H9 (cell line): ENCODE results near the gene STK32B. TPM values are rescaled to one million over a fixed set of nuclear protein-coding genes. Genes with fewer than 3 reads are reported as not detected.

Experiments
- DNase-seq: peaks from one replicate; pipeline ENCODE4 v3.0.0-alpha.2; 2017
- H2AFZ ChIP-seq: one replicate; pipeline ENCODE4 v1.6.1; 2013; ENCODE audit warnings: mild to moderate bottlenecking, low read length, control low read depth, moderate library complexity
- H2AK5ac ChIP-seq: 2 replicates; pipeline ENCODE4 v1.6.1; 2013; ENCODE audit warnings: low read length, control low read depth, mixed read lengths; ENCODE audit not compliant: insufficient read length
- H2BK120ac ChIP-seq: one replicate; pipeline ENCODE4 v1.6.1; 2013; ENCODE audit warnings: low read depth, mild to moderate bottlenecking, low read length, control low read depth, inconsistent platforms; ENCODE audit not compliant: poor library complexity, severe bottlenecking
- H2BK12ac ChIP-seq: 2 replicates; pipeline ENCODE4 v1.6.1; 2013; ENCODE audit warnings: low read length, control low read depth, mixed read lengths, low read depth; ENCODE audit not compliant: insufficient read length
- H2BK15ac ChIP-seq: 2 replicates; pipeline ENCODE4 v1.6.1; 2013; ENCODE audit warnings: low read depth, low read length, control low read depth
- H2BK20ac ChIP-seq: one replicate; pipeline ENCODE4 v1.6.1; 2013; ENCODE audit warnings: low read depth, mild to moderate bottlenecking, low read length, control low read depth, inconsistent platforms; ENCODE audit not compliant: poor library complexity, severe bottlenecking
- H2BK5ac ChIP-seq: 2 replicates; pipeline ENCODE4 v1.6.1; 2013; ENCODE audit warnings: low read length, control low read depth, mixed read lengths; ENCODE audit not compliant: insufficient read length
- H3K14ac ChIP-seq: 2 replicates; pipeline ENCODE4 v1.6.1; 2013; ENCODE audit warnings: low read length, control low read depth; ENCODE audit not compliant: insufficient read depth
- H3K18ac ChIP-seq: 2 replicates; pipeline ENCODE4 v1.6.1; 2013; ENCODE audit warnings: low read depth, mild to moderate bottlenecking, mixed read lengths, low read length, control low read depth; ENCODE audit not compliant: insufficient read length
- H3K23ac ChIP-seq: 2 replicates; pipeline ENCODE4 v1.6.1; 2013; ENCODE audit warnings: low read length, control low read depth, mixed read lengths, low read depth; ENCODE audit not compliant: insufficient read length
- H3K23me2 ChIP-seq: 2 replicates; pipeline ENCODE4 v1.6.1; 2013; ENCODE audit warnings: low read depth, mild to moderate bottlenecking, mixed read lengths, low read length, control low read depth; ENCODE audit not compliant: insufficient read length, poor library complexity, severe bottlenecking
- H3K27ac ChIP-seq: 2 replicates; pipeline ENCODE4 v1.5.1; 2013; ENCODE audit warnings: low read length, control low read depth, mixed read lengths, low read depth; ENCODE audit not compliant: insufficient read length
- H3K27me3 ChIP-seq: 2 replicates; pipeline ENCODE4 v1.6.1; 2013; ENCODE audit warnings: low read length, control low read depth, inconsistent platforms; ENCODE audit not compliant: insufficient read depth
- H3K4ac ChIP-seq: 2 replicates; pipeline ENCODE4 v1.6.1; 2013; ENCODE audit warnings: low read depth, mild to moderate bottlenecking, control low read depth, inconsistent platforms, low read length, moderate library complexity
- H3K4me1 ChIP-seq: 2 replicates; pipeline ENCODE4 v1.6.1; 2013; ENCODE audit warnings: low read length, control low read depth, inconsistent platforms; ENCODE audit not compliant: insufficient read depth
- H3K4me2 ChIP-seq: 2 replicates; pipeline ENCODE4 v1.6.1; 2013; ENCODE audit warnings: low read length, control low read depth, mixed read lengths; ENCODE audit not compliant: insufficient read length, insufficient read depth
- H3K56ac ChIP-seq: 2 replicates; pipeline ENCODE4 v1.6.1; 2013; ENCODE audit warnings: low read depth, mild to moderate bottlenecking, mixed read lengths, low read length, control low read depth; ENCODE audit not compliant: insufficient read length
- H3K79me1 ChIP-seq: 2 replicates; pipeline ENCODE4 v1.6.1; 2013; ENCODE audit warnings: low read depth, mild to moderate bottlenecking, moderate library complexity, low read length, control low read depth, inconsistent platforms; ENCODE audit not compliant: insufficient read depth, poor library complexity, severe bottlenecking
- H3K79me2 ChIP-seq: 2 replicates; pipeline ENCODE4 v1.6.1; 2013; ENCODE audit warnings: low read length, control low read depth, inconsistent platforms; ENCODE audit not compliant: insufficient read depth
- H3K9ac ChIP-seq: 2 replicates; pipeline ENCODE4 v1.6.1; 2013; ENCODE audit warnings: low read length, control low read depth, mixed read lengths; ENCODE audit not compliant: insufficient read length; ENCODE audit errors: extremely low read depth
- H3K9me3 ChIP-seq: one replicate; pipeline ENCODE4 v1.6.1; 2013; ENCODE audit warnings: low read depth, low read length, inconsistent platforms; ENCODE audit not compliant: control insufficient read depth
- H3T11ph ChIP-seq: one replicate; pipeline ENCODE4 v1.6.1; 2013; ENCODE audit warnings: mild to moderate bottlenecking, low read length, control low read depth, inconsistent platforms
- H4K20me1 ChIP-seq: one replicate; pipeline ENCODE4 v1.6.1; 2013; ENCODE audit not compliant: control insufficient read depth, insufficient read length, insufficient read depth
- H4K5ac ChIP-seq: 2 replicates; pipeline ENCODE4 v1.6.1; 2013; ENCODE audit warnings: low read depth, mild to moderate bottlenecking, mixed read lengths, low read length, control low read depth; ENCODE audit not compliant: insufficient read length
- H4K8ac ChIP-seq: replicated peaks from 2 replicates; pipeline ENCODE4 v1.6.1; 2013; ENCODE audit warnings: low read length, control low read depth, mixed read lengths, low read depth; ENCODE audit not compliant: insufficient read length
- H4K91ac ChIP-seq: 2 replicates; pipeline ENCODE4 v1.6.1; 2013; ENCODE audit warnings: low read depth, mild to moderate bottlenecking, moderate library complexity, mixed read lengths, low read length, control low read depth; ENCODE audit not compliant: insufficient read length
- H3K27ac Mint-ChIP-seq, 3 experiments: 2 replicates in 2 of 3; 3 replicates in 1 of 3; pipeline ENCODE4 v1.8.0; 2020 to 2021; ENCODE audit warnings: mixed read lengths in 3 of 3, mild to moderate bottlenecking in 1 of 3, moderate library complexity in 1 of 3
- H3K27me3 Mint-ChIP-seq: 2 replicates; pipeline ENCODE4 v1.8.0; 2021; ENCODE audit warnings: low read depth, mild to moderate bottlenecking, moderate library complexity, mixed read lengths
- H3K36me3 Mint-ChIP-seq, 3 experiments: 2 replicates in 2 of 3; 3 replicates in 1 of 3; pipeline ENCODE4 v1.8.0; 2020 to 2021; ENCODE audit warnings: low read depth in 3 of 3, mixed read lengths in 3 of 3; ENCODE audit not compliant: insufficient read depth in 1 of 3
- H3K4me1 Mint-ChIP-seq, 2 experiments: 2 replicates each; pipeline ENCODE4 v1.8.0; 2020; ENCODE audit warnings: mixed read lengths in 2 of 2
- H3K4me3 Mint-ChIP-seq, 2 experiments: 2 replicates in 1 of 2; 3 replicates in 1 of 2; pipeline ENCODE4 v1.8.0; 2020 to 2021; ENCODE audit warnings: mild to moderate bottlenecking in 2 of 2, mixed read lengths in 2 of 2, moderate library complexity in 1 of 2
- H3K9me3 Mint-ChIP-seq, 2 experiments: 2 replicates in 1 of 2; 3 replicates in 1 of 2; pipeline ENCODE4 v1.8.0; 2020; ENCODE audit warnings: mild to moderate bottlenecking in 2 of 2, mixed read lengths in 2 of 2, moderate library complexity in 1 of 2
- CTCF ChIP-seq: fragments of 200-600 bp; sonication (generic); conservative IDR thresholded peaks from 3 replicates; pipeline ENCODE4 v1.8.0; 2021; ENCODE audit warnings: antibody characterized with exemption, mild to moderate bottlenecking
- WGBS: extraction: QIAGEN DNeasy Blood & Tissue Kit; methylation state at CpG from one replicate; pipeline ENCODE4 v1.1.7; 2013; ENCODE audit warnings: missing lambda C conversion rate, low lambda C conversion rate, mixed read lengths; ENCODE audit not compliant: insufficient read length; ENCODE audit errors: extremely low coverage; 5-methylcytosine and 5-hydroxymethylcytosine counted together
- total RNA-seq: library from RNA; stranded (reverse); gene quantifications from 2 replicates; pipeline ENCODE4 v1.2.1, GENCODE V29; 2021

Gene STK32B
- total RNA-seq, 1 experiment from 2014 or later, result 1.0 TPM

DNA sequence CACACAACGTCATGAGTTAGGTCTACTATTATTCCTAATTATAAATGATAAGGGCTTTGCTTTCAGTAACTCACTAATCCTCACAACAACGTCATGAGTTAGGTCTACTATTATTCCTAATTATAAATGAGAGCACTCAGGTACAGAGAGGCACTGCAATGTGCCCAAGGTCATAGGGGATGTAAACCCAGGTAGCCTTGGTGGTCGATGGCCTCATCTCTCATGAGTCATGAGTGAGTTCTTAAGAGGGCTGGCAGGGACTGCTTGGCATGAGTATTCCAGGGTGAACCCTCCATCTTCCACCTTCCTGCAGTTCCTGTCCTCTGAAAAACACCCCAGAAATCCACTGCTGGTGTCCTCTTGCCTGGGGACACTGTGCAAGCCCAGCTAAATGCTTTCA, 317.1 kb downstream of the STK32B start:
- H3K9me3 ChIP-seq, result no peaks in the 10 kb centered on the region
- Mint-ChIP-seq H3K9me3 (peaks cover 0 to under 1% of the 10 kb centered on the region in 2 experiments; a peak in 1 of 5 replicates), H3K27me3 (peaks cover 1% of the 10 kb centered on the region), H3K4me3 (no peak overlapping the region), H3K36me3 (no peaks in the 10 kb centered on the region), H3K4me1 (peaks cover 8% of the 10 kb centered on the region in 2 experiments; a peak in 3 of 4 replicates), H3K27ac (no peak overlapping the region)
- H3K79me2 ChIP-seq, result no peaks in the 10 kb centered on the region
- H3K4me2 ChIP-seq, result no peak overlapping the region
- no peak for DNase-seq
- no peak overlapping the region for H3K27ac ChIP-seq
- H3K23ac ChIP-seq, result no peak overlapping the region
- no CpG with 5 or more reads among the region's 3 CpGs for WGBS
- no peak overlapping the region for H2BK12ac ChIP-seq
- H2BK20ac ChIP-seq, result no peak overlapping the region
- no peaks in the 10 kb centered on the region for H3K4me1 ChIP-seq
- H4K5ac ChIP-seq, result no peak overlapping the region
- H3K18ac ChIP-seq, result no peak overlapping the region
- H3T11ph ChIP-seq, result no peak overlapping the region
- H3K4ac ChIP-seq, result no peak overlapping the region
- H2BK5ac ChIP-seq, result no peak overlapping the region
- no peak overlapping the region for H2AK5ac ChIP-seq
- no peak overlapping the region; the same call in 1 of the 2 replicates for H3K14ac ChIP-seq
- no peak overlapping the region for H4K8ac ChIP-seq
- H3K56ac ChIP-seq, result no peak overlapping the region
- H4K20me1 ChIP-seq, result no peaks in the 10 kb centered on the region
- no peaks in the 10 kb centered on the region for H3K79me1 ChIP-seq
- no peak for TF ChIP-seq CTCF
- H2BK15ac ChIP-seq, result no peak overlapping the region
- H3K9ac ChIP-seq, result no peak overlapping the region
- H2AFZ ChIP-seq, result no peak overlapping the region
- no peak overlapping the region for H2BK120ac ChIP-seq
- no peaks in the 10 kb centered on the region for H3K23me2 ChIP-seq
- H3K27me3 ChIP-seq, result no peaks in the 10 kb centered on the region
- no peak overlapping the region for H4K91ac ChIP-seq
